DMS153 (cell line): ENCODE data around the gene RDH12.
"Not testable (repeated sequence)": the region's sequence is repeated elsewhere in the genome, so short reads cannot be mapped to it uniquely, and the experiment has no call there.

Source experiments
- DNase-seq: peaks from one replicate; lab custom pipeline; 2025; lab: John Stamatoyannopoulos, UW

Gene RDH12

DNA sequence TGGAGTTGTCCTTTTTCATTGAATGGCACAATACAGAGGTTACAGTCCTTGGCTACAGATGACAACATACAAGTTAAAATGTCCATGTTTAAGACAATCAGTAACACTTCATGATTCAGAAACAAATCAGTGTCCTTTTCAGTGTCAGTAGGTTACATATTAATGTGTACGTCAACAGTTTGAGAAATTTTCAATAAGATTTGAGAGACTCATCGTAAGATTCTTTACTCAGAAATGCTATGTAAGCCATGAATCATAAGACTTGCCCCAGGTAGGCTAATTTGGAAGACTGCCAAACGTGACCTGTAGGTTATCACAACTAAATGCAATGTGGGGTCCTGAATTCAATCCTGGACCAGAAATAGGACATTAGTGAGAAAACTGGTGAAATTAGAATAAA lies 3.5 kb downstream of the RDH12 start:
- DNase-seq, result no peak

DNA sequence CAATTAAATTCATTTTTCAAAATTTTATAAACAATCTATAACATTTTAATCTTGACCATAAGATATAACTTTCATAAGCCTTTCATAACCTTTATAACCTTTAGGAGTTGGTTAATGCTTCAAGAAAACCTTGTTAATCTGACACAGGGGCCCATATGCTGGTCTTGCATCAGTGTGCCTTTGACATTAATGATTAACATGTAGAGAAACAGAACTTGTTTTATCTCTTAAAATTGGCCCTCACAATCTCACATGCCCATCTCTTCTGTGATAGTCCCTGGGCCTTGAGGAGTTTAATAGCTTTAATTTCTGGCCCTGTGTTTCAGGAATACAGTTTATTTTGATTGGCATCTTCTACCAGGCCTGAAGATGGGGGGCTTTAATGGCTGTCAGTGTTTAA lies 7.7 kb downstream of the RDH12 start:
- DNase-seq, result not testable (repeated sequence)

DNA sequence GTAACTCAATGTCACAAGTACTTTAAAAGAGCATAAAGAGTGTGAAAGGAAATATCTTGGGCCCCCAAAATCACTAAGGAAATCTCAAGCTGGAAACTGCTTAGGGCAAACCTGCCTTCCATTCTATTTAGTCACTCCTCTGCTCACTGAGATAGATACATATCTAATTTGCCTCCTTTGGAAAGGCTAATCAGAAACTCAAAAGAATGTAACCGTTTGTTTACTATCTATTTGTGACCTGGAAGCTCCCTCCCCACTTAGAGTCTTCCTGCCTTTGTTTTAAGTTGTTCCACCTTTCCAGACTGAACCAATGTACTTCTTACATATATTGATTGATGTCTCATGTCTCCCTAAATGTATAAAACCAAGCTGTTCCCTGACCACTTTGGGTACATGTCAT lies 8.1 kb downstream of the RDH12 start:
- not testable (repeated sequence) for DNase-seq

DNA sequence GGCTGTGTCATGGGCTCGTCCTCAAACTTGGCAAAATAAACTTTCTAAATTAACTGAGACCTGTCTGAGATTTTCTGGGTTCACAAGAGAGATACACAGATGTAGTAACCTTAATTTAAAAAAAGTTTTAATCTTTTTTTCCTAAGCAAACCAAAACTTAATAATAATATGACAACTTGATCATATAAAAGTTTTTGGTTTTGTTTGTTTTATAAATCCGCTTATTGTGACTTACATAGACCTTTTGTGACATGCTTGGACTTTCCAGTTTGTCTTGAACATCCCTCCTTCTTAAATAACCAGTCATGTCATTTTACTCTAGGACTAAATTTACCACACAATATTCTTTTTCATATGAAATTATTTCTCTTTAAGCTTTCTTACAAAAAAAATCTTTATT lies 8.5 kb downstream of the RDH12 start:
- no peak for DNase-seq

DNA sequence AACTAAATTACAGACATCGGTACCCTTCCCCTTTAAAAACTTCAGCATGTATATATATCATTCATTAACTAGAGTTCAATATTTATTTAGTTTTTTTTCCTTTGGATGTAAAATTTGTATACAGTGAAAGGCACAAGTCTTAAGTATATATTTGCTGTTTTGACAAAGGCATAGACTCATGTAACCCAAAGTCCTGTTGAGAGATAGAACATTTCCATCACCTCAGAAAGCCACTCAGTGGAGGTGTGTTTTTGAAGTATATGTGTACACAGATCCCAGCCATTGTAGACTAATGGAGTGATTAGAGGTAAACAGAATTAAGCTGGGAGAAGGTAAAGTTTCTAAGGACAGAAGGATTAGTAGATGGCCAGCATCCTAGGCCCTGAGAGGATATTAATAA lies 15.4 kb downstream of the RDH12 start:
- DNase-seq, result no peak

DNA sequence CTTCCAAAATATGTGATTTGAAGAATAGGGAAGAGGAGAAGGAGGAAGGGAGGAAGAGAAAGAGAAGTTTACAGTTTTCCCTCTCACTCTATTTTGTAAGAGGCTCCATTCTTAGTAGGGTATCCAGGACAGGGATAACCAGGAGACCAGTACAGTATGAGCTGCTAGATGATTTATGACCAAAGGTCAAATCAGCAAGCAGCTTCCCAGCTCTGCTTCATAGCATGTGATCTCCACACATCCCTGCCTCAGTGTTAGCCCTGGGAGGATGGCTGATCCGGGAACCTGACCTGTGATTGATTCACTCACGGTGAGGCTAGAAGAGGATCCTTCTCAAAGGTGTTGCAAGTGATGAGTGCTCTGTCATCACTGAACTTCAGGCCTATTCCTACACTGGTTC lies 16.6 kb downstream of the RDH12 start:
- no peak for DNase-seq

DNA sequence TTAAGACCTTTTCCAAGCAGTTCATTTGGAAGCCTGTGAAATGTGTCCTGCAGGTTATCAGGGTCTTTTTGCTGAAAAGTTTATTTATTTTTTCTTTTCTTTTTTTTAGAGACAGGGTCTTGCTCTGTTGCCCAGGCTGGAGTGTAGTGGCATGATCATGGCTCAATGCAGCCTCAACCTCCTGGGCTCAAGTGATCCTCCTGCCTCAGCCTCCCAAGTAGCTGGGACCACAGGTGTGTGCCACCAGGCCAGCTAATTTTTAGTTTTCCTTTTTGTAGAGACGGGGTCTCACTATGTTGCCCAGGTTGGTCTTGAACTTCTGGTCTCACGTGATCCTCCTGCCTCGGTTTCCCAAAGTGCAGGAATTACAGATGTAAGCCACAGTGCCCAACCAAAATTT lies 17.7 kb downstream of the RDH12 start:
- not testable (repeated sequence) for DNase-seq

DNA sequence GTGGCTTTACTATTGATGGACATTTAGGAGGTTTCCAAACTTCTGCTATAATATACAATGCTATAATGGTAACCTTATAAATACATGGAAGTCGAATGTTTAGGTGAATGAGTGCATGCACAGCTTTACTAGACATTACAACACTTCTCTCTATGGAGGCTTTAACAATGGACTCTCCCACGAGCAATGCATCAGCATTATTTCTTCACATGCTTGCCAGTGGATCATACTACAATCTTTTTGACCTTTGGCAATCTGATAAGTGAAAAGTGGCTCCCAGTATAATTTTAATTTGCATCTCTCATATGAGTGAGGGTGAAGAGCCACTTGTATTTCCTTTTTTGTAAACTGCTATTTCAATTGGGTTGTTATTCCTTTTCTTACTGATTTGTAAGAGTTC lies 18.2 kb downstream of the RDH12 start:
- DNase-seq, result no peak

DNA sequence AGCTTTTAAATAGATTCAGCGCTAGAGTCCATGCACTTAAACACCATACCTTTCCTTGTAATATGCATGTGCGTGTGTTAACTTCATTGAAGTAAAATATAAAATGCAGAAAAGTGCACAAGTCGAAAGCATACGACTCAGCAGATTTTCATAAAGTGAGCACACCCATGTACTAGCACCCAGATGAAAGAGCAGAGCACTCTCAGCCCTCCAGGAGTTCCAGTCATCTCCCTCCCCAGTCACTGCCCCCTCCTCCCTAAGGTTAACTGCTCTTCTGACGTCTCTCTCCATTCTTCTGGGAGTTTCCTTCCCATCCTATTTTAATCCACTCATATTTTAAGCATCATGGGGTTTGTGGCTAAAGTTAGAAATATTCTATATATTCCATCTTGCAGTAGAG lies 20.2 kb downstream of the RDH12 start:
- no peak for DNase-seq

DNA sequence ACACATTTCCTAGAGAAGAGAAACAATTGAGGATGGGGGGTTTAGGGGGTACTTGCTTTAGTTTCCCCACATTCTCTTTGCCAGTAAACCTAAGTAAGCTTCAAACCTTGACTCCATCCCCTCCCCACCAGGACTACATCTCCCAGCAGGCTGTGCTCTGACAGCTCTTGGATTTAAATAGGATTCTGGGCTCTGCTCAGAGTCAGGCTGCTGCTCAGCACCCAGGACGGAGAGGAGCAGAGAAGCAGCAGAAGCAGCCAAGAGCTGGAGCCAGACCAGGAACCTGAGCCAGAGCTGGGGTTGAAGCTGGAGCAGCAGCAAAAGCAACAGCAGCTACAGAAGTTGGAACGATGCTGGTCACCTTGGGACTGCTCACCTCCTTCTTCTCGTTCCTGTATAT lies 20.6 kb downstream of the RDH12 start:
- DNase-seq, result no peak

DNA sequence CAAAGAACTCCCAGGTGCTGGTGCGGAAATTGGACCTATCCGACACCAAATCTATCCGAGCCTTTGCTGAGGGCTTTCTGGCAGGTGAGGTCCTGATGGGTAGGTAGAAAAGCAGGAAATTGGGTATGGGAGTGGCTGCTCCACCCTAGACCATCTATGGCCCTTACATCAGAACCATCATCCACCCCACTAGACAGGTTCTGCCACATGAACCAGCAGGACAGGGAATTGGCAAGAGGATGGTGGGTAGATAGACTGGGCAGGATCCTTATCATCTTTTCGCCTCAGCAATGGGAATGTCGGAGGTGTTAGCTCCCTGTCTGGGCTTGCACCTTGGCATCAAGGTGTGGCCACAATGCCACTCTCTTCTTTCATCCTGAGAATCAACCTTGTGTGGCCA lies 23.5 kb downstream of the RDH12 start:
- no peak for DNase-seq

DNA sequence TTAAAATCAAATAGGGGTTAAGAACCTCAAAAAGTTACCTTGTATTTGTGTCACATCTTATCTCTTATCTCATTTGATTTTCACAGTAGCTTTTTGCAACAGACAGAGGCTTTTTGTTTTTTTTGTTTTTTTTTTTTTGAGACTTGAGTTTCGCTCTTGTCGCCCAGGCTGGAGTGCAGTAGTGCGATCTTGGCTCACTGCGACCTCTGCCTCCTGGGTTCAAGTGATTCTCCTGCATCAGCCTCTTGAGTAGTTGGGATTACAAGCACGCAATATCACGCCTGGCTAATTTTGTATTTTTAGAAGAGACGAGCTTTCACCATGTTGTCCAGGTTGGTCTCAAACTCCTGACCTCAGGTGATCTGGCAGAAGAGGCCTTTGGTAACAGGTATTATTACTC lies 25.7 kb downstream of the RDH12 start:
- no peak for DNase-seq

DNA sequence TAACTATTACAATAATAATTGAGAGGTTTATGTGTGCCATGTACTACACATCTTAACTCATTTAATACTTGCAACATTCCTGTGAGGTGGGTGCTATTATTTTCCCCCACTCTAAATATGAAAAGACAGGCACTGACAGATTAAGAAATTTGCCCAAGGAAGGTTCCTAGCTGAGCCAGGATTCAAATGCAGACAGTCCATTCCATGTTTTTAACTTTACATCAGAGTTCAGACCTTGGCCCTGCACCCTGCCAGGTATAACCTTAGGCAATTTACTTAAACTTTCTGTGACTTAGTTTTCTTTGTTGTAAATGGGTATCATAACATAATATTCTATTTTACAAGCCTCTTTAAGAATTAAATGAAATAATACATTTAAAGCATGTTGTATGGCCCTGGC lies 26.6 kb downstream of the RDH12 start:
- no peak for DNase-seq

DNA sequence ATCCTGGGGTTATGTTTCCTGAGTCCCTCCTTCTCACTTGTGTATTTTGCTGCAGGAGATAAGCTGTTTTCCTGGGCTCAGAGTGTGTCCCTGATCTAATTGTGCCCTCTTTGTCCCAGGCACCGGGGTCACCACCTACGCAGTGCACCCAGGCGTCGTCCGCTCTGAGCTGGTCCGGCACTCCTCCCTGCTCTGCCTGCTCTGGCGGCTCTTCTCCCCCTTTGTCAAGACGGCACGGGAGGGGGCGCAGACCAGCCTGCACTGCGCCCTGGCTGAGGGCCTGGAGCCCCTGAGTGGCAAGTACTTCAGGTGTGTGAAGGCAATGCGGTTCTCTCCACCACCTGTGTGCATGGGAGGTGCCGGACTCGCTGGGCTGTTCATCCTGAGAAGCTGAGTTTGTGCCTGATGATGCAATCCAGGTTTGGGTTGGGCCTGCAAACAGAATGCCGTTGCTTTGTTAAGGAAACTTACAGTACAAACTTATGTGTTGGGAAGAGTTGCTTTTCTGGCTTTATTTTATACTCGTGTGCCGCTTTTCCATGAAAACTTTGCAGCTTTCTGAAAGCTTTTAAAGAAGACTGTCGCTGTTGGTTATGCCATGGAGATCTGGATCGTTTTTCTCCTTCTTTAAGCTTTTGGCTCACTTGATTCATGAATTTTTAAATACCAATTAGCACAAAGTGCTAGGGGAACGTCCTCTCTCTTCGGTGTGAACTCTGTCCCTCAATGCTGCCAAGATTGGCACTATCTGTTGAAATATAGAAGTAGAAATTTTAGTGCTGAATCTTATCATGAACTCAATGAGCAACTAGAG lies 27.6 kb downstream of the RDH12 start:
- no peak for DNase-seq

DNA sequence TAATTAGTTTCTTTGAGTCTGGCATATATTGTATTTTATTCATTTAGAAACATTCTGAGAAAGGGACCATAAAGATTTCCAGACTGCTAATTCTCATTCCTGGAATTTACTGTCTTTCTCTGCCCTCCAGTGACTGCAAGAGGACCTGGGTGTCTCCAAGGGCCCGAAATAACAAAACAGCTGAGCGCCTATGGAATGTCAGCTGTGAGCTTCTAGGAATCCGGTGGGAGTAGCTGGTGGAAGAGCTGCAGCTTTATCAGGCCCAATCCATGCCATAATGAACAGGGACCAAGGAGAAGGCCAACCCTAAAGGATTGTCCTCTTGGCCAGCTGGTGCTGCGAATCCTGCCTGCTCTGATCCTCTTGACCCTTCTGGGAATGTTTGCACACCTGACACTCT lies 31.9 kb downstream of the RDH12 start:
- DNase-seq, result no peak

DNA sequence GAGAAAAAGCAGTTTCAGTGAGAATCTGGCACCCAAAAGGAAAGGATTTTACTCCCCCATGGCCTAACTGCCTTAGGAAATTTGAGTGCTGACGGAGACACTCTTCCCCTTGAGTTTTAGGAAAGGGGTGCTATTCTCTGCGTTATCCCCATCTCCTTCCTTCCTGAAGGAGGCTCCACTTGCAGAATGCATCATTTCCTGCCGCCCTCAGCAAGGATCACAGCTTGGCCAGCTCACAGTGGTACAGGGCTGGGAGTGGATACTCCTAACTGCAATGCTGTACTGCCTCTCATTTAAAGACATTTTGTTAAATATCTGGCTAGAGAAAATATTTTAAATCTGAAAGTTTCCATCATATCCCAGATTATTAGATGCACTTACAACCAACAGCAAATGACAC lies 33.0 kb downstream of the RDH12 start:
- no peak for DNase-seq

DNA sequence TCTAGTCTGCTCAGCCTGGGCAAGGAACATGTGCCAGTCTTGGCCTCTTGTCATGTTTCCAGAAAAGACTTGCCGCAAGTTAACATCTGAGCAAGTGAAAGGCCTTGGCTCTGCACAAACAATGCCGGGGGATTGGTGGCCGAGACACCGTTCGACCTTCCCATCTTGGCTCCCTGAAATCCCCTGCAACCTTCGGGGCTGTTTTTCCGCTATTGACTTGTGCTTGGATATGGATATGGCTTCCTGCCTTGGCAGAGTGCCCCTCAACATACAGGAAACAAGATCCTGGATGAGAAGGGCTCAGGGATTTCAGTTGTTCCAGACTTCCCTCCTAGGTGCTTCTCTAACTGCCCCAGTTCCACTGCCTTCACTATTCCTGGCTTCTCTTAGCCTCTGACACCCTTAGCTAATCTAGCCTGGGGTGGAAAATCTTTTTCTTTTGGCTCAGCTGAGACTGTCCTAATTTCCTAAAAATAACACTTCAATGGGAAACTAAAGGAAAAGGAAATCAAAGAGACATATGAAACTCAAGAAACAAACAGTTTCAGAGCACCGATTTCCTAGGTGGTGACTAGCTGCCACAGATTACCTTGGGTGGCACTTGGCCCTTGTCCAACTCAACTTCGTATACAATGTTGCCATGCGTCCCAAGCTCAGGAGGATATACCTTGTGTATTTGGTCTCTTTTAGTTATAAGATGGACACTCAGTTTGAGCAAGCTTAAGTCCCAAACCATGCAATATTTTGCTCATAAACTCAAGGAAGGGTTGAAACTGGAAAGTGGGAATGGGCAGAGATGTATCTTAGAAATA lies 33.9 kb downstream of the RDH12 start:
- DNase-seq, result no peak

DNA sequence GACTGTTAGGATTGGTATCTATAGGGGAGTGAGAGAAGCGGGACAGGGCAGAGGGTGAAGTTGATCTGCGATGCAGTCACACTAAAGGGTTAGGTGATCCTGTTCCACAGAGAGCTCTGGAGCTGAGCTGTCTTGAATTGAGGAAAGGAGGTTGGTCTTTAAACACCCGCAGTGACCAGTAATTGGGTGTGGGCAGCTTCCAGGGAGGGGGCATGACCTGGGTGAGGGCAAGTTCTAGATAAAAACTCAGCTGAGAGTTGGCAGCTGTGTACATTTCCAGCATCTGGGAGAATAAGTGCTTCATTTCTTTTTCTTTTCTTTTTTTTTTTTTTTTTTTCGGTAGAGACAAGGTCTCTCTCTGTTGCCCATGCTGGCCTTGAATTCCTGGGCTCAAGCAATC lies 35.1 kb downstream of the RDH12 start:
- no peak for DNase-seq

DNA sequence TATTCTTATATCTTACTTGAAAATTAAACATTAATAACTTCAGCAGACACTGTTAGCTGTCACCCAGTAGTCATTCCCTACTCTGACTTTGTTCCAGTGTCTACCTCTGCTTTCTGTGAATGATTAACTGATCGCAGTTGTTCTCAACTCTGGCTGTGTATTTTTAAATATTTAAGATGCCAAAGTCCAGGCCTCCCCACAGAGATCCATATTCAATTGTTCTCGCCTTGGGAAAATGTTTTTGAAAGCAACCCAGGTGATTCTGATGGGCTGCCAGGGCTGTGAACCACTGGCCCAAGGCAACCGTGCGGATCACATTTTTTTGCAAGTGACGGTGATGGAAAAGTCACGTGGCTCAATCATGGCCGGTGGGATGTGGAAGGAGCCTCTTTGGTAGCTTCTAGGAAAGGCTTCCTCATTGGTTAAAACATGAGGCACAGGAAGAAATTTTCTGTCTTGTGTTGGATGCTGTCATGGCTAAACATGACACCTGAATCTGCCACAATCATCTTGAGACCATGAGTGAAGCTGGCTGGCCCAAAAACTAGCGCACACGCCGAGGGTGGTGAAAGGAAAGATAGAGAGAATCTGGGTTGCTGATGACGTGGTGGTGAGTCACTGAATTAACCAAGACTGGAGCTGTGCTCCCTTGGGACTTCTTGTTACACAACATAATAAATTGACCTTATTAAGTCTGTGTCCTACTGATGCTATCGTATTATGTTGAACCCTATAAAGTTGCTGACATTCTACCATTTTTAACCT lies 37.2 kb downstream of the RDH12 start:
- no peak for DNase-seq

DNA sequence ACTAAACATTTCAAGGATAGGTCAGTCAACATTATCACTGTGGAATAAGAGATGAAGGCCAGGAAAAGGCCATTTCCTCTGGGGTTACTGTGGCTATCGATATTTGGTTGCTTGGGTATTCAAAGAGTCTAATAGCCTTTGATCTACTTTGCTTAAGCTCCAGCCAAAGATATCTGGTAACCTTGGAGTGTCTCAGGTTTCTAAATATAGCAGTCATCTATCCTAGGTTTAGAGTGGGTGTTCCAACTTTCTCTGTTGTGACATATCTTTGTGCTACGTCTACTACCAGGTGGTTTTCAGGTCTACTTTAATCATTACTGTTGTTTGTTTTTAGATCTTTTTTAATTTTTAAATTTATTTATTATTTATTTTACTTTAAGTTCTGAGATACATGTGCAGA lies 42.4 kb downstream of the RDH12 start:
- no peak for DNase-seq

DNA sequence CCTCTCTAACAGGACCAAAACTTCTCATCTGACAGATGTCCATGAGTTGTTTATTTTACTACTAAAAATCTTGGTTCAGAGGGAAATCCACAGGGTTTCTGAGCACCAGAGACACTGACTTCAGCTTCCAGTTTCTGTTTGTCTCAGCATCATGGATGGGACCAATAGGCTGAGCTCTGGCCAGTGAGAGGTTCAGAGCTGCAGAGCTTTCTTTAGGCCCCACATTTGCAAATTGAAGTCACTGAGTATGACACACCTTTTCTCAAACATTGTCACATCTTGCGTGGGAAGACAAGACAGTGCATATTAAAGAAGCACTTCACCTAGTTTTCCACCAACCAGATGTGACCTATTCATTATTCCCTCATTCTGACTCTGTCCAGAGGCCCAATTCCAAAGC lies 45.2 kb downstream of the RDH12 start:
- DNase-seq, result no peak

DNA sequence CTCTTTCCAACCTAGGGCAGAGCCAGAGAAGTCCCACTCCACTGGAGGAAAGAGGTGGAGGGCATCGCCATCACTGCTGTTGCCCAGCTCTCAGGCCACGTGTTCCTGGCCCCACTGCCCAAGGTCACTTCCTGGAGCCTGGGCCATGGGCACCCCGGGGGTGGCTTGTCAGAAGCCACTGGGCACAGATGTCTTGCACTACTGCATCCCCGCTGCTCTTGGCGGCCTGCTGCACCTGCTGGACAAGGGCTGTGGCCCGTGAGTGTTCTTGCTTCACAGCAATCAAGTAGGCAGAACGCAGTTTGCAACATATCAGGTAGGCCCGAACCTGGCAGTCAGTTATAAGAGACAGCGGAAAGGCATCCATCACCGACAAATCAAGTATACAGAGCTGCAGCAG lies 46.6 kb downstream of the RDH12 start:
- no peak for DNase-seq
